ENCODE data around the gene TMEM219.

- no peak for TF ChIP-seq CHD4 (IDR thresholded peaks at IDR 0.05)
- no peak for TF ChIP-seq CTCF (IDR thresholded peaks at IDR 0.05 in 2 of 3, conservative IDR thresholded peaks at IDR 0.05 in 1 of 3; ENCODE audit: control insufficient read depth in 2 of 3, extremely low read depth in 1 of 3, insufficient read depth in 1 of 3, low read depth in 3 of 3, low read length in 3 of 3)
- no peak for TF ChIP-seq TBL1XR1 (IDR thresholded peaks at IDR 0.05; ENCODE audit: low read depth, low read length)
- no peak for TF ChIP-seq POLR2A (IDR thresholded peaks at IDR 0.05; ENCODE audit: low read depth, low read length)
- no peak for TF ChIP-seq ZZZ3 (IDR thresholded peaks at IDR 0.05; ENCODE audit: control insufficient read depth, insufficient read length, low read depth)
- TF ChIP-seq ZNF217 (IDR thresholded peaks at IDR 0.05) = no peak
- TF ChIP-seq SMAD1 (IDR thresholded peaks at IDR 0.05; ENCODE audit: low read depth, partially characterized antibody) = no peak
These were observed 50.0 kb downstream of the TMEM219 start for GRCh38 chr16:30011714-30012504.

Measured in GM12878 (cell line).